HG03045 (cell line): ENCODE data around the gene EXOC3L1.

Source experiments
- ATAC-seq: cut with Tn5 transposase; IDR thresholded peaks from one replicate; pipeline ENCODE4 v1.9.1; 2021; ENCODE audit warnings: mild to moderate bottlenecking, moderate library complexity; ENCODE audit not compliant: unreplicated experiment

EXOC3L1 gene

DNA sequence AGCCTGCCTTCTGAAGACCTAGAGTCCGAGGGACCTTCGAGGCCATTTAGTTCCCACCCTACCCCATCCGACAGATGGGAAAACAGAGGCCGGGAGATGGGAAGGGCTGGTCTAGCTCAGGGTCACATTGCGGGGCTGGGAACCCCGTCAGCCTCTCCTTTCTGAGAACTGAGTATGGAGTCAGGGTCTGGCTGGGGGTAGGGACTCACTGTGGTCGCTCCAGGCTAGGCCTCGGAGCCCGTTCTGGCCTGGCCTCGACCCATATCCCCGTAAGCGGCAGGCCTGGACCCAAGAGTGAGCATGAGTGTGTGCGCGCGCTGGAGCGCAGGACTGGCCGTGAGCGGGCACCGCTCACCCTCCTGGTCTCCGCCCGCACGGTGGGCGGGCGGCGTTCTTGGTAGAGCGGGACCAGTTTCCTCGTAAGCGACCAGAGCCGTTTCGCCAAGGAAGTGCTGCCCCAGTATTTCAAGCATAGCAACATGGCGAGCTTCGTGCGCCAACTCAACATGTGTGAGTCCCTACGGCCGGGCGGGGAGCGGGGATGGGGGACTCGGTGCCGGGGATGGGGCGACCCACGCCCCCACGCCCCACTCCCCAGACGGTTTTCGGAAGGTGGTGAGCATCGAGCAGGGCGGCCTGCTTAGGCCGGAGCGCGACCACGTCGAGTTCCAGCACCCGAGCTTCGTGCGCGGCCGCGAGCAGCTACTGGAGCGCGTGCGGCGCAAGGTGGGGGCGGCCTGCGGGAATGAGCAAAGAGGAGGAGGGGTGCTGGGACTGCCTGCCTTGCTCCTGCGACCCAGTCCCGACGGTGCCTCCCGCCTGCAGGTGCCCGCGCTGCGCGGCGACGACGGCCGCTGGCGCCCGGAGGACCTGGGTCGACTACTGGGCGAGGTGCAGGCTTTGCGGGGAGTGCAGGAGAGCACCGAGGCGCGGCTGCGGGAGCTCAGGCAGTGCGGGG is 24.5 kb downstream of the EXOC3L1 start:
- no peak for ATAC-seq

DNA sequence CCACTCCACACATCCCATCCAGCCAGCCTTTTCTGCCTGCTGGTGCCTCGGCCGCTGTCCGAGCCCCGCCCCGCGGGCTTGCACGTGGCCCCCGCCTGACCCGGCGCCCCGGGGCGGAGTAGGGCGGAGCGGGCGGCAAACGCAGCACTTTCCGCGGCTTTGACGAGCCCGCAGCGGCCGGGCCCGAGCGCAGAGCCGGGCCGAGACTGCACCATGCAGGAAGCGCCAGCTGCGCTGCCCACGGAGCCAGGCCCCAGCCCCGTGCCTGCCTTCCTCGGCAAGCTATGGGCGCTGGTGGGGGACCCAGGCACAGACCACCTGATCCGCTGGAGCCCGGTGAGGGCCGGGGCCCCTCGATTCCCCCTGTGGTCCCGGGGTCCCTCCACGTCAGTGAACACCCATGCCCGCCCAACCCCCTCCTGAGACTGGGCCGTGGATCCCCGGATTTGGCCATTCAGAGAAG is 25.3 kb downstream of the EXOC3L1 start, which contains the start of gene HSF4:
TSS of gene HSF4 (plus strand) at position 147 of the 463 bp plus-strand sequence. CDS start at position 214, 67 bp downstream.
- no peak for ATAC-seq

DNA sequence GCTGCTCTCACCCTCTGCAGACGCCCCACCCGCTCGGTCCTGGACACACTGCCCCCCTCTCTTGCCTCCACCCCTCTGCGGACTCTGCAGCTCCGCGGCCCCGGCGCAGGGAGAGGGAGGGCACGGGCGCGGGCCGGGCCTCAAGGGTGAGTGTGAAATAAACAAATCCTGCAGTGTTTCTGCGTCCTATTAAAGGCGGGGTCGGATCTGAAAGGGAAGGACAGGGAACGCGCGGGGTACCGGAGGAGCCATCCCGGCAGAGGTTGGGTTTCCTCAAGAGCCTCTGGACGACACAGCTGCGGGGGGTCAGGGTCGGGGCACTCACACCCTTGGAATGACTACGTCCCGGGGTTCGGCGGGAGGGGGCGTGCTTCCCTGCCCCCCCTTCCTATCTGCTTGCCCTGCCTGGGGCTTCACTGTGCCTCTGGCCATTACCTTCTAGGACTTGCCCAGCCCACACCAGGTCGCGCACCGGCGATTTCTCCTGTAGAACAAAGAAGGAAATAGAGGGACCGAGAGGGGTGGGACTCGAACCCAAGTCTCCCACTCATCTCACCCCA is 25.9 kb downstream of the EXOC3L1 start:
- no peak for ATAC-seq

DNA sequence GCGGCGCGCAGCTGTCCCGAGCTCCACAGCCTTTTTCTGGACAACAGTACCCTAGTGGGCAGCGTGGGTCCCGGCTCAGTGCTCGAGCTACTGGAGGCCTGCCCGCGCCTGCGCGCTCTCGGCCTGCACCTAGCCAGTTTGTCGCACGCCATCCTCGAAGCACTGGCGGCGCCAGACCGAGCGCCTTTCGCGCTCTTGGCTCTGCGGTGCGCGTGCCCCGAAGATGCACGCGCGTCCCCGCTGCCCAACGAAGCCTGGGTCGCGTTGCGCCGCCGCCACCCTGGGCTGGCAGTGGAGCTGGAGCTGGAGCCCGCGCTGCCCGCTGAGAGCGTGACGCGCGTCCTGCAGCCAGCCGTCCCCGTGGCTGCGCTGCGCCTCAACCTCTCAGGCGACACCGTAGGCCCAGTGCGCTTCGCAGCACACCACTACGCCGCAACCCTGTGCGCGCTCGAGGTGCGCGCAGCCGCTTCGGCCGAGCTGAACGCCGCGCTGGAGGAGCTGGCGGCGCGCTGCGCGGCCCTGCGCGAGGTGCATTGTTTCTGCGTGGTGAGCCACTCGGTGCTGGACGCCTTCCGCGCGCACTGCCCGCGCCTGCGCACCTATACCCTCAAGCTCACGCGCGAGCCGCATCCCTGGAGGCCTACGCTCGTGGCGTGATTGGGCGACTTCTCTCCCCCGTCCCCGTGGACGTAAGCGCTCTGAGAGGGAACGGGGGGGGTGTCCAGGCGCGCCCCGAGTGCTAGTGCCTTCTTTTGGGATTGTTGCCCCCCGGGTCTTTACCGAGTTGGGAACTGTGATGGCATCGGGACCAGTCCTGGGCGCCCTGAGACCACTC is 26.6 kb downstream of the EXOC3L1 start:
- ATAC-seq, result no peak

DNA sequence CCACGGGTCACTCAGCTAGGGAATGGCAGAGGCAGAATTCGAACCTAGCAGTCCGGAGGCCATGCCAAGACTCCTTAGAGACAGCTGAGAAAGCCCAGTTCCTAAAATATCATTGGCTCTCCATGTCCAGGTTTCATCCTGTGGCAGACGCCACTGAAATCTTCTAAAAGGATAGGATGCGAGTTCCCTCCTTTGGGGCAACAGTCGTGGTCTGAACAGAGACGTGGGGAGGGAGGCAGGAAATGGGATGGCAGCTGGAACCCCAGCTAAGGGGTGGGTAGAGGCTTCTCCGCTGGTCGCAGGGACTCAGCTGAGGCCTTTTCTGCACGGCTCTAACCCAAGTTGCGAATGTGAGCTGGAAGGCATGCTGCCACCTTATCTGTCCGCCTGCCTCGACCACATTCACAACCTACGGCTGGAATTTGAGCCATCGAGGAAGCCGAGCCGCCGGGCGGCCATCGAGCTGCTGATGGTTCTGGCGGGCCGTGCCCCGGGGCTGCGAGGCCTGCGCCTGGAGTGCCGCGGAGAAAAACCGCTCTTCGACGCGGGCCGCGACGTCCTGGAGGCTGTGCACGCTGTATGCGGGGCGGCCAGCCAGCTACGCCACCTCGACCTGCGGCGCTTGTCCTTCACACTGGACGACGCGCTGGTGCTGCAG is 27.3 kb downstream of the EXOC3L1 start:
- ATAC-seq, result no peak

DNA sequence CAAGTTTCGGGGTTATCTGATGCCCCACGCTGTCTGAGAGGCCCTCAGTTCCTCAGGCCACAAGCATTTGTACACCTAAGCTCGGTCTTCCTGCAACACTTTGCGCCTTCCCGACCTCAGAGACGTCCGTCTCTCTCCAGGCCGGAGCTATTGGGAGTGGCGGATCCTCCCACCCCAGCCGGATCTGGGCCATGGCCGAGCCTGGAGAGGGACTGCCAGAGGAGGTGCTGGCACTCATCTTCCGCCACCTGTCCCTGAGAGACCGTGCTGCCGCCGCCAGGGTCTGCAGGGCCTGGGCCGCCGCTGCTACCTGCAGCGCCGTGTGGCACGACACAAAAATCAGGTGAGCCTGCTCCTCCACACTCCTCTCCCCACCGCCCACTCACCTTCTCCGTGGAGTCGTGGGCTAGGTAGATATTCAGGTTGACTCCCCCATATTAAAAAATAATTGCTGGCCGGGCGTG is 28.3 kb downstream of the EXOC3L1 start:
- no peak for ATAC-seq

DNA sequence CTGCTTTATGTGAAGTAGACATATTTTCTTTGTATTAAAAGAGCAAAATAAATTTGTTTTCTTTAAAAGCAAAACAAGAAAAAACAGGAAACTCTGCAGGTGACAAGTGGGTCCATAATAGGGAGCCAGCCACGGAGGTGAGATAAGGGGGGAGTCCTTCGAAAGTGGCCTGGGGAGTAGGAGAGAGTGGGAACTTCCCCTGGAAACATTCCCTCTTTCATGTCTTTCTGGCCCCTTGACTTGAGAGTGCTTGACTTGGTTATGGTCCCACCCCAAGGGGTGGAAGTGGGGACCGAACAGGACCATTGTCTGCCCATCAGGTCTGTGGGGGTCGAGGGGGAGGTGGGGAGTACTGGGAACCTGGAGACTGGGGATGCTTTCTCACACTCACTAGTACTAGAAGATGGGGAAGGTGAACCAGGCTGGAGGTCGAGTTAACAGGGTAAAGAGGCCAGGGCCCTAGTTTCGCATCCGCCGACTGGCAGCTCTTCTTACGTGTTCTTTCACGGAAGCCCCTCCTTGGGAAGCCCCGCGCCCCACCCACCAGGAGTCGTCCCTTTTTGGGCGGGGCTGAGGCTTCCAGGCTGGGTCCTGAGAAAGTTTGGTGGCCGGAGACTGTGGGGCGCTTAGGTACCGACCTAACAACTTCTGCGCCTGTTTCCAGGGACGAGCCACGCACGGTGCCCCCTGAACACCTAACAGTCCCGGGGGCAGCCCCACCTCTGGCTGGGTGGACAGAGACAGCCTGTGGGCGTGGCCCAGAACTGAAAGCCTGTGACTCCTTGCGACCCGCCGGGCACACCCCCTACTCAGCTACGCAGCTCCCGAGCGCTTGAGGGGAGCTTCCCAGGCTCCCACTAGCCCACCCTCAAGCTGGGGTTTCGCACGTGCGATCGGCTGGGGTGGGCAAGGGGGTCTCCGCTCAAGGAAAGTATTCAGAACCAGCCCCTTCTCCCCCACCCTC is 31.0 kb downstream of the EXOC3L1 start:
- ATAC-seq, result peak; percentile 42

DNA sequence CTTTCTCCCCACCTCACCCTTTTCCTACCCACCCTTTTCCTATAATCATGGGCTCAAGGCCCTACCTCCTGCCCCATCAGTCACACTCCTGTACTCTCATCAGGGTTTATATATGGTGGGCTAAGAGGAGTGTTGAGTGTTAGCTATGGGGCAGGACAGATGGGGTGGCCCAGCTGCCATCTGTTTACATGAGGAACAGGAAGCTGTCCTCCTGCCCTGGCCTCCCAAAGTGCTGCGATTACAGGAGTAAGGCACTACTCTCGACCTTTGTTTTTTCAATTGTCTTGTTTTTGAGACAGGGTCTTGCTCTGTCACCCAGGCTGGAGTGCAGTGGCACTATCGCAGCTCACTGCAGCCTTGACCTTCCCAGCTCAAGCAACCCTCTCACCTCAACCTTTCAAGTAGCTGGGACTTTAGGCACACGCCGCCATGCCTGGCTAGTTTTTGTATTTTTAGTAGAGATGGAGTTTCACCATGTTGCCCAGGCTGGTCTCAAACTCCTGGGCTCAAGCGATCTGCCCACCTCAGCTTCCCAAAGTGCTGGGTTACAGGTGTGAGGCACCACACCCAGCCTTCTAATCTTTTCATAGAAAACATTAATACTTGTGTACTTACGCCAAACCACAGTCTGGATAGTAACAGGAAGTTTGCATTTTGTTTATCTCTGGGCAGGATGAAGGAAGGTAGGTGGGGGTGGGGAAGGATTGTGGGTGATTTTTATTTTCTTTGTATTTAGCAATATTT is 31.9 kb downstream of the EXOC3L1 start:
- ATAC-seq, result no peak

DNA sequence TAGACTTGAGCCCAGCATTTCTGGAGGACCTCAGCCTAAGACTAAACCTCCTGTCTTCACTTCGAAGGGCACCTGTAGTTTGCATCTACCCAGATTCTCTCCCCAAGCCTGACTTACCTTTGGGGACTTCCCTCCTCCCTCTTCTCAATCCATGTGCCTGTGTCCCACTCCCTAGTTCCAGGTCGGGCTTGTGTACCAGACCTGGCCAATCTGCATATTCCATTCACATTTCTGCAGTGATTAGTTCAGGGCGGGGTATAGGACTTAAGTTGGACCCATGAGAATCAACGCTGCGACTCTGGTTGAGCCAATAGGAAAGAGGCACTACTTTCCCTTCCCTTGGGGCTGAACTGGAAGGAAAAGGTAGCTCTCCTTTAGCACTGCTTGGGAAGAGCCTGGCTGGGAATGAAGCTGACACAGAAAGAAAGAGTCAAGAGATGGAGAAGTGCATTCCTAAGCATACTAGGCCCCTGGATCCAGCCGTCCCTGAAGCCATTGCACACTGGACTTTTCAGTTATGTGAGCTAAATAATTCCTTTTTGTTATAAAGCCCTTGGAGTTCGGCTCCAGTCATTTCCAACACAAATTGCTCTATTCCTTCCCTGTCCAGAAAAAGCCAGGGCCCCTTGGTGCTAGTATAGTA is 32.7 kb downstream of the EXOC3L1 start:
- no peak for ATAC-seq

DNA sequence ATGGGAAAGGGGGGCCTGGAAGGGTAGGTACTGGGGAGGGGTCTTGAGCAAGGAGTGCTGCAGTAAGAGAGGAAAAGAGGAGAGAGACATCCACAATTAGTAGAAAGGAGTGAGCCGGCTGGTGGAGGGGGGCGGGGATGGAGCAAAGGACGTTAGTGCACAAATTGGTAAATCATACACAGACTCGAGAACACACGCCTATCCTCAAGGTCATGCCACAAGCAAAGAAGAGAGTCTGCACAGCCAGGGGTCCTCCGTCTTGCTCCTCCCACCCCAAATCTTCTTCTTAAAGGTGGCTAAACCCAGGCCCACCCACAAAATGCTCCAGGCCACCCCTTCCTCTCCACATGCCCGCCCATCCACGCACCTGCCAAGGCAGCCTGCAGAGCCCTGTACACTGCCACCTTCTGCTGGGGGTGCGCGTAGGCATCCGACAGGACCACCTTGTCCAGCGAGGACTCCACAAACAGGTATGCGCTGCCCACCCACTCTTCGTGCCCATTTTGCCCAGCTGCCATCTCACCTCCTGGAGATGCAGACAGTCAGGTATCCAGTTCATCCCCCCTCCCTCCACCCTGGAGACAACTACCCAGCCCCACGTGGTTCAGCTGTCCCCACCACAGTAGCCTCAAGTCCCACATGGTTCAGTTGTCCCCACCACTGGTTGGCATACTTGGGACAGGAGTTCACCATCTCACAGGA is 33.6 kb downstream of the EXOC3L1 start:
- ATAC-seq, result no peak

DNA sequence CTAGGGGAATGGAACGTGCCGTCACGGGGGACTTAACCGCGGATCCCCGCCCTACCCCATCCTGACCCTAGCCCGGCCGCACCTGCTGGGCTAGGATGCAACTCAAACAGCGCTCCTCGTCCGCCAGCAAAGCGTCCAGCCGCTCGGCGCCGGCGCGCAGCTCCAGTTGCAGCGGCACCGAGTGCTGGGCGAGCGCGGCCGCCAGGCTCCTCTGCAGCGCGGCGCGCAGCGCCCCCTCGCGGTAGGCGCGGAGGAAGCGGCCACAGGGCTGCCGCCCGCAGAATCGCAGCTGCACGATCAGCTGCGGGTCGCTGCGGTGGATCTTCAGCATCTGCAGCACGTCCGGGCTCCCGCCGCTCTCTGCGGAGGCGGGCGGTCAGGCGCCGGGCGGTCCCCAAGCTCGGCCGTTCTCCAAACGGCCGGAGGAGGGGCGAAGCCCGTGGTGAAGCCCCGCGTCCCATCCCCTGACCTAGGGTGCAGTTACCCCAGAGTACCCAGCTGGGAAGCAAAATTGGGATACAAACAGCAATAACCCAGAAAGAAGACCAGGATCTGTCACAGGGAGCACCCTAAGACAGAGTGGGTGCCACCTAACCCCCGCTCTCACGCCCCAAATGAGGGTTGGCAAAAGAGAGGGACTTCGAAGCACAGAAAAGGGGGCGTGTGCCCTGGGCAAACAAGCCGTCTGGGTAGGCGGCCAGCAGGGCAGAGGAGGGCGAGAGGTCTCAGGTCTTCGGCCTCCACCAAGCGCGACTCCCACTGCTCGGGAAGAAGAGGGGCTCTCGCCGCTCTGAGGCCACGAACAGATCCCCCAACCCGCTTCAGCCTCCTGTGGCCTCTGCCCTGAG is 34.4 kb downstream of the EXOC3L1 start:
- ATAC-seq, result no peak

DNA sequence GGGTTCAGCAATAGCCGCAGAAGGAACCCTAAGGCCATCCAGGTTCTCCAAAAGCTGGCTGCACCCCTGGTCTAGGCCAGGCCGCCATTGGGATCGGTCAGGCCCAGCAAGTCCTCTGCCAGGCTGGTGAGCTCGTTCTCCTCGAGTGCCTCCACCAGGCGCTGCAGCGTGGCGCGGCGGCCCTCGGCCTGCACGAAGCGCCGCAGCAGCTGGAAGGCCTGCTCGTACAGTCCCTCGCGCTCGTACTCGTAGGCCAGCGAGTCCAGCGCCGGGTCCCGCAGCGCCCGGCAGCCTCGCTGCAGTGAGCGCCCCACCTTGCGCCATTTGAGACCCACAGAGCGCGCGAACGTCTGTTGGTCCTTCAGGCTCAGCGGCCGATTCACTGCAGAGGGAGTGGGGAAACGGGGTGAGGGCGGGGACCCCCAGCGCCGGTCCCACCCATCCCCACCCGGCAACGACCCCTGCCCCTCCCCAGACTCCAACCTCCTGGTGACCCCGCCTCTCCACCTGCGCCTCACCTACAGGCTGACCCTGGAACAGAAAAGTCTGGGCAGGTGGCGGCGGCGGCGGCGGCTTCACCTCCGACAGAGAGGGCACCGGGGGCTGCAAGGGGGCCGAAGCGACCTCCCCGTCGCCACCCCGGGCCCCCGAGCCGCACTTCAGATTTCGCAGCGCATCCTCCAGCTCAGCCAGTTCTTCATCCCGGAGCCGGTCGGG is 35.2 kb downstream of the EXOC3L1 start:
- no peak for ATAC-seq

DNA sequence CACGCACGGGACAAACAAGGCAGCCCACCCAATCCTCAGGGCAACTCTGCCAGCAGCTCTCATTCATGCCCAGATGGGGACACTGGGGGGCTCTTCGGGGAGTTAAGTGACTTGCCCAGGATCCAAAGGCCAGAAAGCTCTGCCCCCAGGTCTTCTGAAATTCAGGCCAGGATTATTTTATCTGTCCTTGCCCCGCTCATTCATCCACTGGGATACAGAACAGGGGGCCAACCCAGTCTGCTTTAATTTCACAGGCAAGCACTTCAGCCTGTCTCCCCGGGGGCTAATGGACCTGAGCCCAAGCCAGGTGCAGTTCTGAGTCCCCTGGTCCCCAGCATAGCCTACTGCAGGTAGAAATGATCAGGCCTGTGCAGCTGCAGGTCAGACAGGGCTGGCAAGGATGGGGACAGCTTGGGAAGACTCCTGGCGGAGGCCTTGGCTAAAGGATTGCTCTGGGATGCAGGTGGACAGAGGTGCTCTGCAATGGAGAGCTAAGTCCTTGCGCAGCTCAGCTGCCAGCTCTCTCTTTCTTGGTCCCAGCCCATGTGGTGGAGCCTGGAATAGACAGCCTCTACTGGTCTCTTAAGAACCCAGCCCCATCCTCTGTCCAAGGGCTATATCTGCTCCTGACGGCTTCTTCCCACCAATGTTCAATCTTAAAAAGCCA is 38.4 kb downstream of the EXOC3L1 start:
- no peak for ATAC-seq

DNA sequence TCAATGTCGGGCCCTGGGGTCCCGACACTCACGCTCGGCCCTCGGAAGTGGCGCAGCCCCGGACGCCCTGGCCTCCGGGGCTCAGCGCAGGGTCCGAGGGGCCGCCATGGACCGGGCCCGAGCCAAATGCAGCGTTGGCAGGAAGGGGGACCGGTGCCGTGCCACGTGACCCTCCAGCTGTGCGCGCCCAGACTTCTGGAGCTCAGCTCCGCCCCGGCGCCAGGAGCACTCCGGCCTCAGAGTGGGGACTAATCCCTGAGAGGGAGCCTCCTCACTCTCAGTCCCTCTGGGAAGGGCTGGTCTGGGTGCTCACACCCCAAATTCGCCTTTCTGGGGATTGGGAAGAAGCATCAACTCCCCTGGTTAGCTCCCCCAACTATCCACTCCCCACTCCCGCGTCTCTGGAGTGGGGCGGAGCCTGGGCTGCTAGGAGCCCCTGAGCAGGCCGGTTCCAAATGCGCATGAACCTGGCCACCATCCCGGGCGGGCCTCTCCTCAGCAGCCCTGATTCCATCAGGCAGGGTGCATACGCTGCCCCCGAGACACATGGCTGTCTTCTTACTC is 39.0 kb downstream of the EXOC3L1 start, which contains the start of gene B3GNT9:
TSS of gene B3GNT9 (minus strand) at position 166 of the 564 bp plus-strand sequence. CDS start 513 bp downstream, outside the sequence.
- ATAC-seq, result peak; percentile 55
